Stimulated activated naive CD8-positive, alpha-beta T cell treated with anti-CD3 and anti-CD28 coated beads, Interleukin-15, Interleukin-2, amounts not matched to agents 100 ng/mL and 50 ng/mL, for 24 hours (primary cell): ENCODE measurements around the gene SFT2D1.

Experiments
- H3K27ac Mint-ChIP-seq: one replicate; pipeline ENCODE4 v1.8.0; 2021; ENCODE audit warnings: mild to moderate bottlenecking, mixed read lengths
- H3K27me3 Mint-ChIP-seq: one replicate; pipeline ENCODE4 v1.8.0; 2021; ENCODE audit warnings: mixed read lengths
- H3K36me3 Mint-ChIP-seq: one replicate; pipeline ENCODE4 v1.8.0; 2021; ENCODE audit warnings: low read depth, mixed read lengths
- H3K4me1 Mint-ChIP-seq: one replicate; pipeline ENCODE4 v1.8.0; 2021; ENCODE audit warnings: low read depth, mixed read lengths
- H3K4me3 Mint-ChIP-seq: one replicate; pipeline ENCODE4 v1.8.0; 2021; ENCODE audit warnings: mild to moderate bottlenecking, mixed read lengths
- H3K9me3 Mint-ChIP-seq: one replicate; pipeline ENCODE4 v1.8.0; 2021; ENCODE audit warnings: mixed read lengths

SFT2D1 gene

GRCh38 chr6:166333172-166333995 is 9.0 kb downstream of the SFT2D1 start:
- Mint-ChIP-seq H3K4me3 (peak overlapping the region; percentile 75), H3K27me3 (no peaks in the 10 kb centered on the region), H3K36me3 (peaks cover 26% of the 10 kb centered on the region), H3K9me3 (no peaks in the 10 kb centered on the region), H3K4me1 (no peaks in the 10 kb centered on the region), H3K27ac (peak overlapping the region; percentile 86)

GRCh38 chr6:166331503-166332415 is 10.6 kb downstream of the SFT2D1 start:
- no peaks in the 10 kb centered on the region for H3K27me3 Mint-ChIP-seq
- no peak overlapping the region for H3K27ac Mint-ChIP-seq
- no peaks in the 10 kb centered on the region for H3K9me3 Mint-ChIP-seq
- peaks cover 38% of the 10 kb centered on the region for H3K36me3 Mint-ChIP-seq
- no peak overlapping the region for H3K4me3 Mint-ChIP-seq
- peaks cover 3% of the 10 kb centered on the region for H3K4me1 Mint-ChIP-seq

GRCh38 chr6:166330612-166331011 is 11.7 kb downstream of the SFT2D1 start:
- no peak overlapping the region for H3K27ac Mint-ChIP-seq
- H3K4me1 Mint-ChIP-seq, result peaks cover 3% of the 10 kb centered on the region
- H3K27me3 Mint-ChIP-seq, result no peaks in the 10 kb centered on the region
- no peaks in the 10 kb centered on the region for H3K9me3 Mint-ChIP-seq
- H3K4me3 Mint-ChIP-seq, result no peak overlapping the region
- peaks cover 47% of the 10 kb centered on the region for H3K36me3 Mint-ChIP-seq

GRCh38 chr6:166325383-166326042 is 16.8 kb downstream of the SFT2D1 start:
- Mint-ChIP-seq H3K36me3 (peaks cover 57% of the 10 kb centered on the region), H3K4me3 (no peak overlapping the region), H3K27ac (no peak overlapping the region), H3K27me3 (no peaks in the 10 kb centered on the region), H3K9me3 (no peaks in the 10 kb centered on the region), H3K4me1 (peaks cover 3% of the 10 kb centered on the region)

- peaks cover 59% of the 10 kb centered on the region for H3K36me3 Mint-ChIP-seq
Measured at GRCh38 chr6:166323395-166323794, 18.9 kb downstream of the SFT2D1 start.

GRCh38 chr6:166318649-166319600 is 23.4 kb downstream of the SFT2D1 start:
- H3K36me3 Mint-ChIP-seq, result peaks cover 24% of the 10 kb centered on the region
- H3K9me3 Mint-ChIP-seq, result no peaks in the 10 kb centered on the region
- no peak overlapping the region for H3K27ac Mint-ChIP-seq
- no peaks in the 10 kb centered on the region for H3K4me1 Mint-ChIP-seq
- H3K4me3 Mint-ChIP-seq, result no peak overlapping the region
- H3K27me3 Mint-ChIP-seq, result no peaks in the 10 kb centered on the region

More at GRCh38 chr6:166323395-166323794, 18.9 kb downstream of the SFT2D1 start:
- H3K27me3 Mint-ChIP-seq, result no peaks in the 10 kb centered on the region
- H3K27ac Mint-ChIP-seq, result no peak overlapping the region
- H3K9me3 Mint-ChIP-seq, result no peaks in the 10 kb centered on the region
- no peak overlapping the region for H3K4me3 Mint-ChIP-seq
- H3K4me1 Mint-ChIP-seq, result peaks cover 3% of the 10 kb centered on the region

- Mint-ChIP-seq H3K27me3 (no peaks in the 10 kb centered on the region), H3K9me3 (no peaks in the 10 kb centered on the region), H3K27ac (no peak overlapping the region), H3K4me1 (no peaks in the 10 kb centered on the region), H3K36me3 (peaks cover 21% of the 10 kb centered on the region), H3K4me3 (no peak overlapping the region)
Measured at GRCh38 chr6:166318227-166318626, 24.1 kb downstream of the SFT2D1 start.

- Mint-ChIP-seq H3K4me3 (no peak overlapping the region), H3K4me1 (no peaks in the 10 kb centered on the region), H3K27ac (no peak overlapping the region), H3K36me3 (peaks cover 19% of the 10 kb centered on the region), H3K27me3 (no peaks in the 10 kb centered on the region), H3K9me3 (no peaks in the 10 kb centered on the region)
Measured at GRCh38 chr6:166317261-166318212, 24.8 kb downstream of the SFT2D1 start.

- no peaks in the 10 kb centered on the region for H3K9me3 Mint-ChIP-seq
- H3K4me1 Mint-ChIP-seq, result no peaks in the 10 kb centered on the region
- H3K27me3 Mint-ChIP-seq, result no peaks in the 10 kb centered on the region
- peaks cover 11% of the 10 kb centered on the region for H3K36me3 Mint-ChIP-seq
- no peak overlapping the region for H3K4me3 Mint-ChIP-seq
- H3K27ac Mint-ChIP-seq, result no peak overlapping the region
Measured at GRCh38 chr6:166315436-166315835, 26.9 kb downstream of the SFT2D1 start.

- Mint-ChIP-seq H3K27ac (no peak overlapping the region), H3K4me3 (no peak overlapping the region), H3K9me3 (no peaks in the 10 kb centered on the region), H3K36me3 (peaks cover 5% of the 10 kb centered on the region), H3K27me3 (peaks cover 4% of the 10 kb centered on the region), H3K4me1 (no peaks in the 10 kb centered on the region)
Measured at GRCh38 chr6:166314454-166314853, 27.9 kb downstream of the SFT2D1 start.

GRCh38 chr6:166313255-166314070 is 28.9 kb downstream of the SFT2D1 start:
- no peaks in the 10 kb centered on the region for H3K4me1 Mint-ChIP-seq
- peaks cover 14% of the 10 kb centered on the region for H3K27me3 Mint-ChIP-seq
- no peaks in the 10 kb centered on the region for H3K9me3 Mint-ChIP-seq
- H3K4me3 Mint-ChIP-seq, result no peak overlapping the region
- peaks cover 1% of the 10 kb centered on the region for H3K36me3 Mint-ChIP-seq
- H3K27ac Mint-ChIP-seq, result no peak overlapping the region

- Mint-ChIP-seq H3K36me3 (no peaks in the 10 kb centered on the region), H3K27ac (no peak overlapping the region), H3K9me3 (no peaks in the 10 kb centered on the region), H3K27me3 (peaks cover 14% of the 10 kb centered on the region), H3K4me3 (no peak overlapping the region), H3K4me1 (no peaks in the 10 kb centered on the region)
Measured at GRCh38 chr6:166312832-166313231, 29.5 kb downstream of the SFT2D1 start.
